ENCODE data around the gene LCN6.
"Not testable (repeated sequence)": the region's sequence is repeated elsewhere in the genome, so short reads cannot be mapped to it uniquely, and the experiment has no call there.

LCN6 gene

DNA sequence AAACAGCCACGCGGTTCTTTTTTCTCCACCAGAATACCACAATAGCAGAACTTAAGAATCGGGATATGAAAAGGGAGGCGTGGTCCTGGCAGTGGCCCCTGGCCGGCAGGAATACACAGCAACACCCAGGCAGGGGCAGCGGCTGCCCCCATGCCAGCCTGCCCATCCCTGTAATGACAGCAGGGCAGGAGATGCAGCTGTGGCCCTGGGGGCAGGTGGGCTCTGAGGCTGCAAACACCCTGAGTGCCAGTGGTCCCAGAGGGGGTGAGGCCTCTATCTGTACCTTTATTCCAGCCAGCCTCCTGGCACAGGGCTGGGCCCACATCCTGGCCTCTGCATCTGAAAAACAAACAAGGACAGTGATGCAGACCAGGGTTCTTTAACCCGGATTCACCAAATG lies 23.6 kb downstream of the LCN6 start:
- DNase-seq (ENCODE audit: low spot score), result no peak

DNA sequence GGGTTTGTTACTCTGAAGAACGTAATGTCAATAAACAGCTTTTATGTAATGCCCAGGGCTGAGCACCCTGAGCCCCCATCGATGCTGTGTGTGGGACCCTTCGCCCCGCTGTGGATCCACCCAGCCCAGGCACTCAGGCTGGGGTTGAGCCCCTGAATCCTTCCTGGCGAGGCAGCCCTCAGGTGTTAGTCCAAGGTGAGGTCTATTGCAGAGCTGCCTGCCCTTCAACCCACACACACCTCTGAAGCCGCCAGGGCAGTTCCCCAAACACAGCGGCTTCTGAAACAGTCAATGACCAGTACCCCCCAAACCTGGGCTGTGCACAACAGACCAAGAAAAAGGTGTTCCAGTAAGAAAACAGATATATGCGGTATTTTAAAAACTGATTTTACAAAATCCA lies 24.3 kb downstream of the LCN6 start:
- no peak for DNase-seq (ENCODE audit: low spot score)

DNA sequence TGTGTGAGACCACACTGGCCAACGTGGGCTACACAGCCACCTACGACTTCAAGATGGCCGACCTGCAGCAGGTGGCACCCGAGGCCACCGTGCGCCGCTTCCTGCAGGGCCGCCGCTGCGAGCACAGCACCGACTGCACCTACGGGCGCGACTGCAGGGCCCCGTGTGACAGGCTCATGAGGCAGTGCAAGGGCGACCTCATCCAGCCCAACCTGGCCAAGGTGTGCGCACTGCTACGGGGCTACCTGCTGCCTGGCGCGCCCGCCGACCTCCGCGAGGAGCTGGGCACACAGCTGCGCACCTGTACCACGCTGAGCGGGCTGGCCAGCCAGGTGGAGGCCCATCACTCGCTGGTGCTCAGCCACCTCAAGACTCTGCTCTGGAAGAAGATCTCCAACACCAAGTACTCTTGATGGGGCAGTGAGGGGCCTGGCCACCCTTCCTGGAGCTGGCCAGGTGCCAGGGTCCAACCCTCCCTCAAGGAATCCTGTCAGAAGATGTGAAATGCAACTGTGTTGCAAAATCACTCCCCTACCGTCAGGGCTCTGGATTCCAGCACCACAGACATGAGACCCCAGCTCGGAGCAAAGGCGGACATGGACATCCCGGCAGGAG lies 24.9 kb downstream of the LCN6 start:
- no peak for DNase-seq (ENCODE audit: low spot score)

DNA sequence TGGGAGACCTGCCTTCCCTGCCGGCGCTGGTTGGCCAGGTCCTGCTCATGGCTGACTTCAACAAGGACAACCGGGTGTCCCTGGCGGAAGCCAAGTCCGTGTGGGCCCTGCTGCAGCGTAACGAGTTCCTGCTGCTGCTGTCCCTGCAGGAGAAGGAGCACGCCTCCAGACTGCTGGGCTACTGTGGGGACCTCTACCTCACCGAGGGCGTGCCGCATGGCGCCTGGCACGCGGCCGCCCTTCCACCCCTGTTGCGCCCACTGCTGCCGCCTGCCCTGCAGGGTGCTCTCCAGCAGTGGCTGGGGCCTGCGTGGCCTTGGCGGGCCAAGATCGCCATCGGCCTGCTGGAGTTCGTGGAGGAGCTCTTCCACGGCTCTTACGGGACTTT lies 25.4 kb downstream of the LCN6 start:
- DNase-seq (ENCODE audit: low spot score), result no peak

DNA sequence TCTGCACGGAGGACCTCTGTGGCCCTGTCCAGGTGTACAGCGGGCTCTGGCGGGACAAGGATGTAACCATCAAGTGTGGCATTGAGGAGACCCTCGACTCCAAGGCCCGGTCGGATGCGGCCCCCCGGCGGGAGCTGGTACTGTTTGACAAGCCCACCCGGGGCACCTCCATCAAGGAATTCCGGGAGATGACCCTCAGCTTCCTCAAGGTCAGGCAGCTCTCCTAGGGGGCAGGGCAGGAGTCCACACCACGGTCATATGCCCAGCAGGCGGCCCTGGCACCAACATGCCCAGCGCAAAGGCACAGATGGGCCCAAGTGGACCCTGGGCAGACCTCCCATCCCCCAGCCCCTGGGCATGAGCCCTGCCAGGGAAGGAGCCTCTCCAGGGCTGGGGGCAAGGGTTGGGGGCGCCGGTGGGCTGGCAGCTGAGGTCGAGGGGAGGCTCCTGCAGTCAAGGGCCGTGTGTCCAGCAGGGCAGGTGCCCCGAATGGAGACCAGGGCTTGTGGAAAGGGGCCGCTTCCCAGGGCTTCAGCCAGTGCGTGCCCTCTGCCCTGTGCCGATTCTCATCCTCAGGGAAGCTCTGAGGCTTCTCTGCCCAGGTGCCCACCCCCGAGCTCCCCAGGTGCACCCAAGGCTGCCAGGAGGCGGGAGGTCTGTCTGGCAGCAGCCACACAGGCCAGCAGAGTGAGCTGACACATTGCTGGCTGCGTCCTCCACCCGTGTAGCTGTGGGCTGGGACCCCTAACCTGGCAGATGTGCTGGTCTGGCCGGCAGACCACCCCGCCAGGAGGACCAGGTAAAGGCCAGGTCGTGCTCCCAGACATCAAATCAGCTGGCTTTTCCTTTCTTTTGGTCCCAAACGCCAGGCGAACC lies 26.0 kb downstream of the LCN6 start:
- DNase-seq (ENCODE audit: low spot score), result no peak

DNA sequence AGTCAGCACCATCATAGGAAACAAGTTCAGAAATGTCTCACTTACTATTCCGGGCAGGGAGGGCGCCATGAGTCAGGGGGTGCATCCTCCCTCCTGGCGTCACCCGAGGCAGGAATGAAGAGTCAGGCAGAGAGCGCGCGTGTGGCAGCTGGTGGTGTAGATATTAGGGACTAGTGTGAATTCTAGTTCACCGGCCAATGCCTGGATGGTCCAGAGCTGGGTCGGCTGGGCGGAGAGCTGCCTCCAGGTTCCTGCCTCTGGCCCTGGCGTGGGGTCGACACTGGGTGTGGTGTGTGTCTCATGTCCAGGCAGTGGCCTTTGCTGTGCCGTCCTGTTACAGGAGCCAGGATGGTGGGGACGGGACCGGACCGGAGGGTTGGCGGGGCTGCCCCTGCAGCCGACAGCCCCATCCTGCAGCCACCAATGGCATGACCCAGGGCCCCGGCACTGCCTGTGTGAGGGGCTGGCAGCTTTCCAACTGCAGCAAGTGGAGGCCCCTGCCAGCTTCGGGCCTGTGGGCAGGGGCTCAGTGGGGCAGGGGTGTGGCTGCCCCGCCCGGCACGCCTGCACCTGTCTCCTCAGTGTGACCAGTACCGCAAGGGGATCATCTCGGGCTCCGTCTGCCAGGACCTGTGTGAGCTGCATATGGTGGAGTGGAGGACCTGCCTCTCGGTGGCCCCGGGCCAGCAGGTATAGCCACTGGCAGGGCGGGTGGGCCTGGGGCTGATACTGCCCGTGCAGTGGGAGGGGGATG lies 26.8 kb downstream of the LCN6 start:
- DNase-seq (ENCODE audit: low spot score), result no peak

DNA sequence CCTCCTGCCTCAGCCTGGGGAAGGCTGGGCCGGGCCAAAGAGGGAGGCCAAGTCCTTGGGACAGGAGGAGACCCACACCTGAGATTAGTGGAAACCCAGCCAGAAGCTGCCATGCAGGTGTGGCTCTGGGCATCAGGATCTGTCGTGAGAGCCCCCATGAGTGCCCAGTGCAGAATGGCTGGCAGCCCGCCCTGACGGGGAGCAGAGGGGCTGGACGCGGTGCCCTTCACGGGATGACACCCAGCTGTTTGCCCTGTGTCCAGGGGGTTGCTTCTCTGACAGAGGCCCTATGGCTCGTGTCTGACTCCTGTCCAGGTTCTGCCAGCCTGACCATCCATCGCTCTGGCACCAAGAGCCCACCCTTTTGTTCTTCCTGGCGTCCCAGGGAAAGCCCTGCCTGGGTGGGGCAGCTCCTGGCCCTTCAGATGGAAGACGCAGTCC lies 27.4 kb downstream of the LCN6 start:
- no peak for DNase-seq (ENCODE audit: low spot score)

DNA sequence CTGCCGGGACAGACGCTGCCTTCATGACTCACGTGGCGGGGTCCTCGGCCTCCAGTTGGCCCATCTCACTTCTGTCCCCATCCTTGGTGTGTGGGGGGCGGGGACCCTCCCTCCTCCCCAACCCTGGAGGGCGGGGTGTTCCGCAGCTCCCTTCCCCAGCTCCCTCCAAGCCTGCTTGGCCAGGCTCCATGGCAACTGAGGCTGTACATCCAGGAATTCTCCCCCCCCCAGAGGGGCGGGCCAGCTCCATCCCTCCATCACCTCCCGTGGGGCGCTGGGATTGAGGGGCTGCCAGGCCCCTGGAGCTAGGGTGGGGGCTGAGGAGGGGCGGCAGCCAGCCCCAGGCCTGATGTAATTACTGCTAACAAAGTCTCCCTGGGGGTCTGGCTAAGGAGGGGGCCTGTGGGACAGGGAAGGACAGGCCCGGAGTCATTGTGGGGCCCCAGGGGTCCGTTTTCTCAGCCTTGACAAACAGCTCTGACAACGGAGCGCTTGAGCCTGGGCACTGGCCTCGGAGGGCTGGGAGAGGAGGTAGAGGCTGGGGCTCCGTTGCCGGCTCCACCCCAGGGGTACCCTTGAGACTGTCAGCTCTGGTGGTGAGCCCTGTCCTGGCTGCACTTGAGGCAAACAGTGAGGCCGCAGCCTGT lies 28.0 kb downstream of the LCN6 start:
- DNase-seq (ENCODE audit: low spot score), result no peak

DNA sequence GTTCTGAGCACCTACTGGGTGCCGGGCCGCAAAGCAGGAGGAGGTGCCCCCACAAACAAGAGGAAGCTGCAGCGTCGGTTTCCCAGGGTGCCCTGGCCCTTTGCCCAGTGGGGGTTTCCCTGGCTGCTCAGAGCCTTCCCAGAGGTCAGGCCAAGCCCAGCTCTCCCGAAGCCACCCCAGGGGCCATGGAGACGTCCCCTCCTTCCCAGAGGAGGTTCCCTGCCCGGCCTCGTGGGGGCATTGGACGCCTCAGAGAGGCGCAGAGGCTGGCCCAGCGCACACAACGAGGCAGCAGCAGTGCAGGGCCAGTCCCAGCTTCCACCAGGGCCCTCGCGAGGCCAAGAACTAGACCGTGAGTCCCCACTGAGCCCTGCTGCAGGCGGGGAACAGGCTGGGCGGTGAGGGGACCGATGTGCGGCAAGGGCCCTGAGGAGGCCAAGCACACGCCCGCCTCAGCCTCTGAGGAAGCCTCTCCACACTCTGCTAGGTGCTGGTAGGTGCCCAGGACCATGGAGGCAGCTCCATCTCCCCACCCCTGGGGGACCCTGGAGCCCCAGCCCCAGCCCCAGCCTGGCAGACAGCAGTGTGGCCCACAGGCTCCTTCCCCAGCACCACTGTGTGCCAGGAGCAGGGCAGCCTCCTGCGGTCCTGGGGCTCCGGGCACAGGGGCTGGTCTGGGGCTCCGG lies 29.0 kb downstream of the LCN6 start:
- DNase-seq (ENCODE audit: low spot score), result no peak

DNA sequence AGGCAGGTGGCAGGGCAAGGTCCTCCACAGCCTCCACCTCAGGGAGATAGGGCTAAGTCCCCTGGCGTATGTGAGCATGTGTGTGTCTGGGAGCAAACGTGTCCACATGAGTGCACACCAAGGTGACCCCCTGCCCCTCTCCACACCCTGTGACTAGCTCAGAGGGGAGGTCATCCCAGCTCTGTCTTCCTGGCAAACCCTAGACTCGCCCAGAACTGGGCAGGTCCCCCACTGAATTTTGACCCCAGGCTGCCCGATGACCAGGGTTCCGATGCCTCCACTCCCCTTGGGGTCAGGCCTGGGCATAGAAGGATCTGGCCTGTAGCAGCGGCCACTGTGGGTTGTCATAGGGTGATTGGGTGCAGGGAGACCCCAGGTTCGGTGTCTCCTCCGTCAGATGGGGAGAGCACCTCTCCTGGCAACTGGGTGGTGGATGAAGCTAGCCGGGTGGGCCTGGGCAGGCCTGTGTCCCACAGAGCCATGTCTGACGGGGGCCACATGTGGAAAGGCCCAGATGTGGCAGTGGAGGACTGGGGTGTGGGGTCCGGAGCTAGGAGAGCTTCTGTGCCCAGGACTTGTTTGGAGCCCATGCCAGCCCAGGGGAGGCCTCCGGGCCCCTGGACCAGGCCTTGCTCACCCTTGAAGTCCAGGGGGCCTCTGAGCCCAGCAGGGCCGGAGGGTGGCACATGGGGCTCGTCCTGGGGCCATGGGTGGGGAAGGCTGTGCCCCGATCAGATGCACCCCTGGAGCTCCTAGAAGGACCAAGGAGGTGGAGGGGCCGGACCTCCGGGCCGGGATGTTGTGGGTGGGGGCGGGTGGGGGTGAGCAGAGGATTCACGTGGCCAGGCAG lies 29.8 kb downstream of the LCN6 start:
- no peak for DNase-seq (ENCODE audit: low spot score)

DNA sequence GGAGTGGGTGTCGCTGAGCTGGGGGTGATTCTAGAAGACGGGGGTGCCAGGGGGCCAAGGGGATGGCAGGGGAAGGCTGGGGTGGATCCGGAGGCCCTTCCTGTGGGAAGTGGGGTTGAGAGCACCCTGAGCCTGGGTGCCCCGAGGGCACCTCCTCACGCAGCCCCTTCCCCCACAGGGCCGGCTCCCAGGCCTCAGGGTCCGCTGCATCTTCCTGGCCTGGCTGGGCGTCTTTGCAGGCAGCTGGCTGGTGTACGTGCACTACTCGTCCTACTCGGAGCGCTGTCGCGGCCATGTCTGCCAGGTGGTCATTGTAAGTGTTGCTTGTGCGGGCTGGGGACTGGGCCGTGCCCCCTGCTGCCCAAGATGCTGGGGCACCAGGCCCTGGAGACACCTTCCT lies 30.9 kb downstream of the LCN6 start:
- DNase-seq (ENCODE audit: low spot score), result no peak

DNA sequence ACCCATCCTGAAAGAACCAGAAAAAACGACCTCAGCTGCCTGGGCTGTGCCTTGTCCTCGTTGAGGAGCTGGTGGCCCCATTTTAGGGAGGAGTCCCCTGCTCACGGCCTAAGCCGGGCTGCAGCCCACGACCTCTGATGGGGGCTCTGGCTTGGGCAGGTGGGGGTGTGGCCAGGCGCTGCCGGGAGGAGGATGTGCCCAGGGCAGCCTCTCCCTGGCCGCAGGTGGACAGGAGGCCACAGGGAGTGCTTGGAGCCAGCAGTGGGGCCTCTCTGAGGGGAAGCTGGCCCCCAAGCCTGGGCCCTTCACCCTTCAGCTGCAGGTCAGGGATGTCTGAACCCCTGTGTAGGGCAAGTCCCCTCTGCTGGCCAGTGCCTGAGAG lies 33.4 kb downstream of the LCN6 start:
- no peak for DNase-seq (ENCODE audit: low spot score)

DNA sequence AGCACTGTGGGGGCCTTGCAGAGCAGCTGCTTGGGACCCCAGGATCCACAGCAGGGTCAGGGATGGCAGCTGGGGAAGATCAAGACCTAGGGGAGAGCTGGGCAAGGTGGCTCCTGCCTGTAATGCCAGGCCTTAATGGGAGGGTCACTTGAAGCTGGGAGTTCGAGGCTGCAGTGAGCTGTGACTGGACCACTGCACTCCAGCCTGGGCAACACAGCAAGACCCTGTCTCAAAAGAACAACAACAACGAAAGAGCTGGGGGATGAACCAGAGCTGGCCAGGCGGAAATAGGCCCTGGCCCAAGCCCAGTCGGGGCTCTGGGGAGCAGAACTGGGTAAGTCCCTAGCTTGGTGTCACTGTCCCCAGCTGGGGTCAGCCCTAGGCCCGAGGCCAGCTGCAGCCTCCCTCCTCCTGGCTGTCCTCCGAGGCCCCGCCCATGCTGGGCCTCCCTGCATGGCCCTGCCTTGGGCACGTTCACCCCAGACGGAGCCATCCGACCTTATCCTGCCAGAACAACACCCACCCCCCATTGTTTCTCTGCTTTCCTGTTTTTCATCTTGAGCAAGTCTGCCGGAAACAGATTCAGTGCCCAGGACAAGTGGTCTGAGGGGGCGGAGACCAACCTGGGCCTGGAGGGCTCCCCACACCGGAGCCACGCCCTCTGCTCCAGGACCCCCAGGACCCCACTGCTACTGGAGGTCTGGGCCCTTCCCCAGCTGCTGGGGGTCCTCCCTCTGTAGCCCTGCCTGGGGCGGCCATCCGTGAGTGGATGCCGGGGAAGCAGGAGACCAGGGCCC lies 34.0 kb downstream of the LCN6 start:
- no peak for DNase-seq (ENCODE audit: low spot score)

DNA sequence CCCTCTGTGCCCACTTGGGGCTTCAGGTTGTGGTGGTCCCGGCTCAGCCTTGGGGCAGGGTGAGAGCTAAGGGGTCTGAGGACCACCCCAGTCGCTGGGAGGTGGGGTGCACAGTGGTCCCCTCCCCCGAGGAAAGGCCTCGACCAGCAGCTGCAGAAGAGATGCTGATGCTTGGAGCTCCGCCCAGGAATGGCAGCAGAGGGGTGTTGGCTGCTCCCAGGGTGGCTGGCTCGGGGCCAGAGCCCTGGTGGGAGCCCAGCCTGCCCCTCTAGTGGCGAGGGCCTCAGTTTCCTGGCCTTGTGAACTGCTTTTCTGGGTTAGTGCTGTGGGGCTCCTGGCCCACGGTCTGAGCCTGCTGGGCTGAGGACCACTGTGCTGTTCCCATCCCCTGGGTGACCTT lies 34.8 kb downstream of the LCN6 start:
- no peak for DNase-seq (ENCODE audit: low spot score)

DNA sequence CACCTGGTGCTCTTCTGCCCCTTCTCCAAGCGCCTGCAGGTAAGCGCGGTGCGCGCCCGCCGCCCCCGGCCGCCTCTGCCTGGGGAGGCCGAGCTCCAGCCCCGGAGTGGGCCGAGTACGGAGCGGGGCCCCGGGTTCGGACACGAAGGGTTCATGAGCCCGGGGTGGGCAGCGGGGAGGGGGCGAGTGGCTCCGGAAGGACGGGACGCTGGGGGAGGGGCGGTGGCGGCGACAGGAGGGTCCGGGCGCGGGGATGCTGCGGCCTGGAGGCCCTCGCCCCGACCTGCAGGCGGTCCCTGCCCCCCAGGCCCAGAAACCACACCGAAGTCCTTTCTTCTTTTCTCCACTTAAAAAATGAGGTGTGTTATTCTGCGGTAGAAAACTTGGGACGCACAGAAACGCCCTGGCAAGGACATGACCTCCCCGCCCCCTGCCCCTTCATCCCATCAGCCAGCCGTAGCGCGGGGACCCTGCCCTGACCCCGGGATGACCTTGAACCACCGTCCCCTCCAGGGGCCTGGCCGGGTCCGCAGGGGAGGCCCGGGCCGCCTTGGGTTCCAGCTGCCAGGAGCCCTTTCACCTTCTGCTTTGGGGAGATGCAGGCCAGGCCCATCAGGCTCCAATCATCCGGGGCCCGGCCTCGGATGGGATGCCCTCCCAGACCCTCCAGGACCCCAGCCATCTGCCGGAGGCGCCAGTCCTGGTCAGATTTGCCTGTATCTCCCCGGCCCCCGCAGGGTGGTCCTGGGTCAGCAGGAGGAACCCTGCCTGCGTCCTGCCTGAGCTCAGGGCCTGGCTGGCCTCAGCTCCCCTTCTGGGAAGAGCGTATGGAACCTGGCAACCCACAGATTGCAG lies 35.4 kb downstream of the LCN6 start:
- no peak for DNase-seq (ENCODE audit: low spot score)

DNA sequence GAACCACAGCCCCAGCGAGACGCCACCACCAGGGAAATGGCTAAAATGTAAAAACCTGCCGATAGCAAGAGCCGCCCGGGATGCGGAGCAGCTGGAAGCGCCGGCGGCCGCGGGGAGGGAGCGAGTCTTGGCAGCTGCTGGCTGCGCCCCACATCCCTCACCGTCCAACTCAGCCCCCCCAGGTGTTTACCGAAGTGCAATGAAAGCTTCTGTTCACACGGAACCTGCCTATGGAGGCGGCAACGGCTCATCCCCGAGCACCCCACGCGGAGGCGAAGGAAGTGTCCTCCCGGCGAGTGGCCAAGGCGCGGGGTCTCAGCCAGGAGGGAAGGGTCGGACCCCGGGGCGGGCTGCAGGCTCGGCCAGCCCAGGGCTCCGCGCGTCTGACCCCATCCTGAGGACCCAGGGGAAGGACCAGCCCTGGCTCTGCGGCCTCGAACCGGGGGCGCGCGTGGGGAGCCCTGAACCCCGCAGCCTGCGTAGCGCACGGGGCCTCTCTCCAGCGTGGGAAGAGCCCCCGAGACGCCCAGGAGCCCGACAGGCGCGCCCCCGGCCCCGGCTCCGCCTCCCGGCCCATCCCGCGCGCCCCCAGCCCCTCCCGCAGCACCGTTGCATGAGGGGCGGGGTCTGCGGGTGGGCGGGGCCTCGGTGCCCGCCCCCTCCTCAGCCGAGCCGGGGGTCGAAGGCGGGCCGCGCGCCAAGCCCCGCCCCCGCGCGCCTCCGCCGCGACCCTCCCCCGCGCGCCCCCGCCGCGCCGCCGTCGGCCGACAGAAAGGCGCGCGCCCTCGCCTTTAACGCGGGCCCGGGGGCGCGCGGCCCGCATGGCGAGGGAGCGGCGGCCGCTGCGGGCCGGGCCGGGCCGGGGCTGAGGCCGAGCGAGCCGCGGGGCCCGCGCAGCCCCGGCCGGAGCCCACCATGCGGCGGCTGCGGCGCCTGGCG lies 36.3 kb downstream of the LCN6 start, which contains the start of gene DIPK1B:
Gene DIPK1B (plus strand): TSS at position 822 of the 939 bp plus-strand sequence. CDS start 94 bp downstream, at position 916.
- no peak for DNase-seq (ENCODE audit: low spot score)

DNA sequence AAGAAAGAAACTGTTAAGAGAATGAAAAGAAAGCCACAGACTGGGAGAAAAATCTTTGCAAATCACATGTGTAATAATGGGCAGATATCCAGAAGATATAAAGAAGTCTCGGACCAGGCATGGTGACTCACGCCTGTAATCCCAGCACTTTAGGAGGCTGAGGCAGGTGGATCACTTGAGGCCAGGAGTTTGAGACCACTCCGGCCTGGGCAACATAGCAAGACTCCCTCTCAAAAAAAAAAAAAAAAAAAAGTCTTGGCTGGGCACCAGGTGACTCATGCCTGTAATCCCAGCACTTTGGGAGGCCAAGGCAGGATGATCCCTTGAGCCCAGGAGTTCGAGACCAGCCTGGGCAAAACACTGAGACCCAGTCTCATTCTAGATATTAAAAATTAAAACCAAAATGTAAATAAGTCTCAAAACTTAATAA lies 37.1 kb downstream of the LCN6 start:
- DNase-seq (ENCODE audit: low spot score), result not testable (repeated sequence)

DNA sequence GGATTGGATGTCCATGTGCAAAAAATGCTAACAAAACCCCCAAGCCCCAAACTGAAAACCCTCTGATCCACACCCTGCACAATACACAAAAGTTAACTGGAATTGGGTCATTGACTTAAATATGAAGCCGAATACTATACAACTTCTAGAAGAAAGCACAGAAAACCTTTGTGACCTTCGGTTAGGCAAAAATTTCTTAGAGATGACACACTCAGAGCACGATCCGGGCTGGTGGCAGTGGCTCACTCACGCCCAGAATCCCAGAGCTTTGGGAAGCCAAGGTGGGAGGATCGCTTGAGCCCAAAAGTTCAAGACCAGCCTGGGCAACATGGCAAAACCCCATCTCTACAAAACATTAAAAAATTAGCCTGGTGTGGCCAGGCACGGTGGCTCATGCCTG lies 37.8 kb downstream of the LCN6 start:
- no peak for DNase-seq (ENCODE audit: low spot score)

Measured in LoVo (cell line).